HEK293 (cell line): ENCODE data around the gene ARHGAP32.

Source experiments
- CTCF ChIA-PET: fragments of 350-600 bp; formaldehyde crosslinking; extraction: SDS; loops from one replicate; lab custom pipeline; 2021; ENCODE audit warnings: antibody characterized with exemption; lab: Yijun Ruan, JAX
- POLR2A ChIA-PET: fragments of 300-600 bp; formaldehyde crosslinking; extraction: SDS; loops from one replicate; lab custom pipeline; 2020; ENCODE audit warnings: antibody characterized with exemption, inconsistent platforms; lab: Yijun Ruan, JAX
- H3K27ac ChIP-seq: fragments of 200-500 bp; sonication (Bioruptor generic); 2 replicates; pipeline ENCODE4 v1.5.1; 2014; ENCODE audit warnings: low read depth, low read length, control low read depth, inconsistent platforms; ENCODE audit errors: extremely low read depth
- H3K36me3 ChIP-seq, 2 experiments: fragments of 200-500 bp in 1 of 2; sonication (Bioruptor generic) in 1 of 2; 1 replicate in 1 of 2; 2 replicates in 1 of 2; pipeline ENCODE4 v1.5.1; 2014 to 2017; ENCODE audit warnings: inconsistent platforms in 2 of 2, low read length in 2 of 2; ENCODE audit not compliant: control insufficient read depth in 2 of 2, insufficient read depth in 1 of 2
- H3K4me1 ChIP-seq: fragments of 200-500 bp; sonication (Bioruptor generic); 2 replicates; pipeline ENCODE4 v1.5.1; 2014; ENCODE audit warnings: mild to moderate bottlenecking, low read length, inconsistent platforms; ENCODE audit not compliant: control insufficient read depth, insufficient read depth
- H3K4me3 ChIP-seq: 2 replicates; pipeline ENCODE4 v1.5.1; 2011; ENCODE audit warnings: low read depth, mild to moderate bottlenecking, control low read depth, low read length, moderate library complexity
- H3K9me3 ChIP-seq: fragments of 200-500 bp; sonication (Bioruptor generic); 2 replicates; pipeline ENCODE4 v1.5.1; 2014; ENCODE audit warnings: low read depth, low read length, inconsistent platforms; ENCODE audit not compliant: control insufficient read depth, insufficient read depth
- FEZF1 ChIP-seq: fragments of 450-650 bp; formaldehyde crosslinking; IDR thresholded peaks from 2 replicates; pipeline ENCODE4 v1.5.1; 2016; ENCODE audit warnings: missing biosample characterization, missing genetic modification characterization
- GLIS2 ChIP-seq: fragments of 450-650 bp; formaldehyde crosslinking; IDR thresholded peaks from 2 replicates; pipeline ENCODE4 v1.5.1; 2016; ENCODE audit warnings: missing biosample characterization, missing genetic modification characterization
- HIC1 ChIP-seq: fragments of 450-650 bp; formaldehyde crosslinking; IDR thresholded peaks from 2 replicates; pipeline ENCODE4 v1.5.1; 2016; ENCODE audit warnings: missing biosample characterization, missing genetic modification characterization
- PBX3 ChIP-seq: sonication (generic); formaldehyde crosslinking; IDR thresholded peaks from 2 replicates; pipeline ENCODE4 v1.8.1; 2022; ENCODE audit warnings: mild to moderate bottlenecking, moderate library complexity, missing genetic modification reagents
- SP7 ChIP-seq: fragments of 450-650 bp; formaldehyde crosslinking; IDR thresholded peaks from 2 replicates; pipeline ENCODE4 v1.5.1; 2016; ENCODE audit warnings: missing biosample characterization, missing genetic modification characterization
- TSHZ1 ChIP-seq: fragments of 450-650 bp; formaldehyde crosslinking; IDR thresholded peaks from 2 replicates; pipeline ENCODE4 v1.5.1; 2016; ENCODE audit warnings: missing biosample characterization, missing genetic modification characterization, borderline replicate concordance
- WT1 ChIP-seq: fragments of 450-650 bp; formaldehyde crosslinking; IDR thresholded peaks from 2 replicates; pipeline ENCODE4 v1.5.1; 2016; ENCODE audit warnings: missing biosample characterization, missing genetic modification characterization
- ZBTB1 ChIP-seq: fragments of 450-650 bp; formaldehyde crosslinking; IDR thresholded peaks from 2 replicates; pipeline ENCODE4 v1.5.1; 2016; ENCODE audit warnings: missing biosample characterization, missing genetic modification characterization
- ZBTB6 ChIP-seq: fragments of 450-650 bp; formaldehyde crosslinking; IDR thresholded peaks from 2 replicates; pipeline ENCODE4 v1.5.1; 2017; ENCODE audit warnings: missing biosample characterization, missing genetic modification characterization
- ZNF112 ChIP-seq: fragments of 450-650 bp; formaldehyde crosslinking; IDR thresholded peaks from 2 replicates; pipeline ENCODE4 v1.5.0; 2017; ENCODE audit warnings: missing biosample characterization, missing genetic modification characterization
- ZNF133 ChIP-seq: fragments of 450-650 bp; formaldehyde crosslinking; IDR thresholded peaks from 2 replicates; pipeline ENCODE4 v1.5.1; 2016; ENCODE audit warnings: missing biosample characterization, missing genetic modification characterization
- ZNF138 ChIP-seq: fragments of 450-650 bp; formaldehyde crosslinking; IDR thresholded peaks from 2 replicates; pipeline ENCODE4 v1.5.1; 2016; ENCODE audit warnings: missing biosample characterization, missing genetic modification characterization, borderline replicate concordance
- ZNF16 ChIP-seq: fragments of 450-650 bp; formaldehyde crosslinking; IDR thresholded peaks from 2 replicates; pipeline ENCODE4 v1.5.1; 2016; ENCODE audit warnings: low read depth, missing biosample characterization, missing genetic modification characterization
- ZNF174 ChIP-seq: fragments of 450-650 bp; formaldehyde crosslinking; IDR thresholded peaks from 2 replicates; pipeline ENCODE4 v1.5.0; 2017; ENCODE audit warnings: missing biosample characterization, mild to moderate bottlenecking, missing genetic modification characterization
- ZNF18 ChIP-seq: fragments of 450-650 bp; formaldehyde crosslinking; IDR thresholded peaks from 2 replicates; pipeline ENCODE4 v1.5.1; 2016; ENCODE audit warnings: missing biosample characterization, missing genetic modification characterization
- ZNF202 ChIP-seq: fragments of 450-650 bp; formaldehyde crosslinking; IDR thresholded peaks from 2 replicates; pipeline ENCODE4 v1.5.1; 2016; ENCODE audit warnings: missing biosample characterization, missing genetic modification characterization, borderline replicate concordance
- ZNF214 ChIP-seq: fragments of 450-650 bp; formaldehyde crosslinking; IDR thresholded peaks from 2 replicates; pipeline ENCODE4 v1.5.1; 2017; ENCODE audit warnings: missing biosample characterization, mild to moderate bottlenecking, missing genetic modification characterization, borderline replicate concordance
- ZNF223 ChIP-seq: fragments of 450-650 bp; formaldehyde crosslinking; IDR thresholded peaks from 2 replicates; pipeline ENCODE4 v1.5.1; 2016; ENCODE audit warnings: missing biosample characterization, missing genetic modification characterization
- ZNF335 ChIP-seq: fragments of 450-650 bp; formaldehyde crosslinking; conservative IDR thresholded peaks from 2 replicates; pipeline ENCODE4 v1.5.1; 2016; ENCODE audit warnings: missing biosample characterization, missing genetic modification characterization
- ZNF544 ChIP-seq: fragments of 450-650 bp; formaldehyde crosslinking; IDR thresholded peaks from 2 replicates; pipeline ENCODE4 v1.5.0; 2017; ENCODE audit warnings: missing biosample characterization, missing genetic modification characterization
- ZNF580 ChIP-seq: fragments of 450-650 bp; formaldehyde crosslinking; IDR thresholded peaks from 2 replicates; pipeline ENCODE4 v1.5.1; 2016; ENCODE audit warnings: missing biosample characterization, missing genetic modification characterization
- ZNF623 ChIP-seq: fragments of 450-650 bp; formaldehyde crosslinking; IDR thresholded peaks from 2 replicates; pipeline ENCODE4 v1.5.1; 2016; ENCODE audit warnings: missing biosample characterization, missing genetic modification characterization
- ZNF626 ChIP-seq: fragments of 450-650 bp; sonication (Bioruptor Pico); formaldehyde crosslinking; IDR thresholded peaks from 2 replicates; pipeline ENCODE4 v1.5.1; 2018; ENCODE audit warnings: missing biosample characterization, missing genetic modification characterization, inconsistent platforms
- ZNF629 ChIP-seq: fragments of 450-650 bp; formaldehyde crosslinking; IDR thresholded peaks from 2 replicates; pipeline ENCODE4 v1.5.1; 2017; ENCODE audit warnings: missing biosample characterization, missing genetic modification characterization
- ZNF692 ChIP-seq: fragments of 450-650 bp; formaldehyde crosslinking; IDR thresholded peaks from 2 replicates; pipeline ENCODE4 v1.5.1; 2016; ENCODE audit warnings: missing biosample characterization, missing genetic modification characterization
- ZNF768 ChIP-seq: fragments of 450-650 bp; formaldehyde crosslinking; IDR thresholded peaks from 2 replicates; pipeline ENCODE4 v1.5.1; 2018; ENCODE audit warnings: missing biosample characterization, mild to moderate bottlenecking, missing genetic modification characterization
- ZNF837 ChIP-seq: fragments of 450-650 bp; formaldehyde crosslinking; IDR thresholded peaks from 2 replicates; pipeline ENCODE4 v1.5.1; 2016; ENCODE audit warnings: missing biosample characterization, missing genetic modification characterization

The ARHGAP32 gene

GRCh38 chr11:129237456-129237855 is 45.3 kb upstream of the ARHGAP32 start:
- POLR2A ChIA-PET, result no interaction called here
- TF ChIP-seq ZNF544 (no peak), ZNF223 (no peak), ZNF692 (tag by site-specific recombination) (no peak), ZBTB1 (tag by site-specific recombination) (no peak), FEZF1 (tag by site-specific recombination) (no peak), ZNF16 (no peak), PBX3 (CRISPR knock-in tag) (no peak), ZNF18 (no peak), ZNF214 (tag by site-specific recombination) (no peak), ZNF626 (no peak), ZNF138 (tag by site-specific recombination) (no peak), GLIS2 (tag by site-specific recombination) (no peak), WT1 (tag by site-specific recombination) (no peak), ZNF768 (tag by site-specific recombination) (no peak), ZNF133 (tag by site-specific recombination) (no peak), ZNF837 (tag by site-specific recombination) (no peak), ZNF202 (no peak), HIC1 (no peak), ZNF174 (tag by site-specific recombination) (no peak), ZBTB6 (tag by site-specific recombination) (no peak)
- Histone ChIP-seq H3K4me1 (no peaks in the 10 kb centered on the region), H3K9me3 (no peaks in the 10 kb centered on the region), H3K27ac (no peak overlapping the region), H3K4me3 (no peak overlapping the region), H3K36me3 (no peaks in the 10 kb centered on the region)
- CTCF ChIA-PET, result interaction anchor here (1.3 kb wide), 1 partner anchor 513 kb away, joined by 3 read pairs; no protein-coding TSS in a partner anchor

GRCh38 chr11:129236850-129237249 is 44.7 kb upstream of the ARHGAP32 start:
- Histone ChIP-seq H3K27ac (no peak overlapping the region), H3K36me3 (no peaks in the 10 kb centered on the region), H3K4me1 (no peaks in the 10 kb centered on the region), H3K4me3 (no peak overlapping the region), H3K9me3 (no peaks in the 10 kb centered on the region)
- POLR2A ChIA-PET, result no interaction called here
- CTCF ChIA-PET, result interaction anchor here (1.3 kb wide), 1 partner anchor 514 kb away, joined by 3 read pairs; no protein-coding TSS in a partner anchor
- no peak for TF ChIP-seq TSHZ1 (tag by site-specific recombination)
- no peak for TF ChIP-seq ZNF629 (tag by site-specific recombination)
- TF ChIP-seq FEZF1 (tag by site-specific recombination), result no peak
- no peak for TF ChIP-seq ZNF335 (tag by site-specific recombination)
- TF ChIP-seq ZNF112 (tag by site-specific recombination), result no peak
- TF ChIP-seq ZNF623 (tag by site-specific recombination), result no peak
- TF ChIP-seq ZNF580 (tag by site-specific recombination), result no peak
- no peak for TF ChIP-seq SP7 (tag by site-specific recombination)
